ENCODE results near the gene SETDB2.

Gene SETDB2

GRCh38 chr13:49516467-49516866, 72.4 kb downstream of the SETDB2 start:
- Histone ChIP-seq H3K4me2 (ENCODE audit: low read length) (no peak overlapping the region), H3K27me3 (ENCODE audit: control insufficient read depth, low read length) (no peaks in the 10 kb centered on the region), H3K79me2 (ENCODE audit: control insufficient read depth, low read length) (no peaks in the 10 kb centered on the region), H3K9me2 (replicated peaks; ENCODE audit: control insufficient read depth, low read length) (no peaks in the 10 kb centered on the region), H3K27ac (ENCODE audit: low read depth, low read length) (no peak overlapping the region), H3K9me3 (ENCODE audit: control insufficient read depth, insufficient read depth, low read length) (no peaks in the 10 kb centered on the region), H3K4me1 (ENCODE audit: control insufficient read depth, low read length) (no peaks in the 10 kb centered on the region), H3K36me3 (ENCODE audit: control insufficient read depth, low read length) (peaks cover 22% of the 10 kb centered on the region), H3F3A (ENCODE audit: control insufficient read depth, insufficient read depth) (peaks cover 5% of the 10 kb centered on the region; the same call in 1 of the 2 replicates), H3K4me3 (ENCODE audit: low read length) (no peak overlapping the region), H4K20me1 (ENCODE audit: control insufficient read depth, insufficient read depth, low read depth, low read length) (no peaks in the 10 kb centered on the region)
- TF ChIP-seq EZH2phosphoT487 (IDR thresholded peaks at IDR 0.05; ENCODE audit: borderline replicate concordance, low read length) (no peak), CTCF (IDR thresholded peaks at IDR 0.05; ENCODE audit: low read depth, low read length, poor library complexity, severe bottlenecking) (no peak)

- Histone ChIP-seq H3K79me2 (ENCODE audit: control insufficient read depth, low read length) (no peaks in the 10 kb centered on the region), H3K4me1 (ENCODE audit: control insufficient read depth, low read length) (peaks cover 8% of the 10 kb centered on the region), H3K27ac (ENCODE audit: low read depth, low read length) (no peak overlapping the region), H3K4me2 (ENCODE audit: low read length) (no peak overlapping the region), H3K36me3 (ENCODE audit: control insufficient read depth, low read length) (peaks cover 29% of the 10 kb centered on the region), H3K27me3 (ENCODE audit: control insufficient read depth, low read length) (no peaks in the 10 kb centered on the region), H3K9me3 (ENCODE audit: control insufficient read depth, insufficient read depth, low read length) (no peaks in the 10 kb centered on the region), H4K20me1 (ENCODE audit: control insufficient read depth, insufficient read depth, low read depth, low read length) (no peaks in the 10 kb centered on the region), H3K4me3 (ENCODE audit: low read length) (no peak overlapping the region), H3K9me2 (replicated peaks; ENCODE audit: control insufficient read depth, low read length) (no peaks in the 10 kb centered on the region), H3F3A (ENCODE audit: control insufficient read depth, insufficient read depth) (peaks cover 10% of the 10 kb centered on the region; the same call in 1 of the 2 replicates)
- TF ChIP-seq CTCF (IDR thresholded peaks at IDR 0.05; ENCODE audit: low read depth, low read length, poor library complexity, severe bottlenecking) (no peak), EZH2phosphoT487 (IDR thresholded peaks at IDR 0.05; ENCODE audit: borderline replicate concordance, low read length) (no peak)
These were observed 73.4 kb downstream of the SETDB2 start for GRCh38 chr13:49517461-49517860.

- no peaks in the 10 kb centered on the region for H3K9me3 ChIP-seq (ENCODE audit: control insufficient read depth, insufficient read depth, low read length)
- TF ChIP-seq CTCF (IDR thresholded peaks at IDR 0.05; ENCODE audit: low read depth, low read length, poor library complexity, severe bottlenecking) = no peak
- TF ChIP-seq EZH2phosphoT487 (IDR thresholded peaks at IDR 0.05; ENCODE audit: borderline replicate concordance, low read length) = no peak
- no peak overlapping the region for H3K27ac ChIP-seq (ENCODE audit: low read depth, low read length)
- peaks cover 11% of the 10 kb centered on the region for H3K4me1 ChIP-seq (ENCODE audit: control insufficient read depth, low read length)
- no peak overlapping the region for H3K4me3 ChIP-seq (ENCODE audit: low read length)
- peaks cover 10% of the 10 kb centered on the region; the same call in 1 of the 2 replicates for H3F3A ChIP-seq (ENCODE audit: control insufficient read depth, insufficient read depth)
- no peaks in the 10 kb centered on the region for H3K27me3 ChIP-seq (ENCODE audit: control insufficient read depth, low read length)
- H3K79me2 ChIP-seq (ENCODE audit: control insufficient read depth, low read length) = no peaks in the 10 kb centered on the region
- no peak overlapping the region for H3K4me2 ChIP-seq (ENCODE audit: low read length)
- no peaks in the 10 kb centered on the region for H4K20me1 ChIP-seq (ENCODE audit: control insufficient read depth, insufficient read depth, low read depth, low read length)
- H3K36me3 ChIP-seq (ENCODE audit: control insufficient read depth, low read length) = peaks cover 29% of the 10 kb centered on the region
- no peaks in the 10 kb centered on the region for H3K9me2 ChIP-seq (replicated peaks; ENCODE audit: control insufficient read depth, low read length)
These were observed 77.2 kb downstream of the SETDB2 start for GRCh38 chr13:49521224-49521623.

Data from DOHH2 (cell line).